Mammary epithelial cell (primary cell): ENCODE results near the gene DSCAML1.

Experiments used
- CTCF ChIP-seq, 2 donors: IDR thresholded peaks in 1 of 2; conservative IDR thresholded peaks in 1 of 2; 2 replicates each; pipeline ENCODE4 v1.5.1; 2011 to 2012; ENCODE audit warnings: inconsistent platforms in 2 of 2, low read length in 2 of 2, mild to moderate bottlenecking in 2 of 2, control low read depth in 1 of 2, low read depth in 1 of 2; ENCODE audit not compliant: insufficient read depth in 1 of 2; ENCODE audit errors: extremely low read depth in 1 of 2
- EZH2 ChIP-seq: IDR thresholded peaks from 2 replicates; pipeline ENCODE4 v1.6.1; 2012; ENCODE audit warnings: low read length, inconsistent platforms, borderline replicate concordance

GRCh38 chr11:117700551-117700950, 96.5 kb downstream of the DSCAML1 start:
- no peak for TF ChIP-seq CTCF (conservative IDR thresholded peaks at IDR 0.05 in 1 of 2, IDR thresholded peaks at IDR 0.05 in 1 of 2; ENCODE audit: extremely low read depth in 1 of 2, insufficient read depth in 1 of 2, low read depth in 1 of 2, low read length in 2 of 2)
- TF ChIP-seq EZH2: no peak
